K562 (cell line): ENCODE data around the gene FRG1.

Source experiments
- CTCF ChIP-seq, 3 experiments: IDR thresholded peaks in 2 of 3; conservative IDR thresholded peaks in 1 of 3; 2 replicates each; pipeline ENCODE4 v1.5.1; 2011 to 2012; ENCODE audit warnings: low read length in 3 of 3, mild to moderate bottlenecking in 3 of 3, control low read depth in 2 of 3, improper control_type of control experiment in 1 of 3, inconsistent platforms in 1 of 3, low read depth in 1 of 3, mixed read lengths in 1 of 3, moderate library complexity in 1 of 3; ENCODE audit not compliant: insufficient read depth in 2 of 3
- DACH1 ChIP-seq: fragments of 450-650 bp; IDR thresholded peaks from 2 replicates; pipeline ENCODE4 v1.6.1; 2018; ENCODE audit not compliant: partially characterized antibody
- E2F6 ChIP-seq, 2 experiments: IDR thresholded peaks; 2 replicates each; pipeline ENCODE4 v1.6.1; 2011; ENCODE audit warnings: borderline replicate concordance in 1 of 2, control low read depth in 1 of 2, low read depth in 1 of 2, low read length in 1 of 2, mild to moderate bottlenecking in 1 of 2, mixed read lengths in 1 of 2, moderate library complexity in 1 of 2; ENCODE audit not compliant: insufficient read depth in 1 of 2, insufficient read length in 1 of 2, poor library complexity in 1 of 2, severe bottlenecking in 1 of 2; ENCODE audit errors: extremely low read depth in 1 of 2
- E4F1 ChIP-seq: fragments of 250-450 bp; sonication (Bioruptor Pico); IDR thresholded peaks from 2 replicates; pipeline ENCODE4 v1.5.0; 2021; ENCODE audit warnings: mild to moderate bottlenecking, borderline replicate concordance
- TCF3 ChIP-seq: sonication (generic); formaldehyde crosslinking; IDR thresholded peaks from 2 replicates; pipeline ENCODE4 v1.4.0; 2020; ENCODE audit warnings: mild to moderate bottlenecking, missing genetic modification reagents
- TOE1 ChIP-seq, 2 experiments: fragments of 450-650 bp in 1 of 2; sonication (generic) in 1 of 2; formaldehyde crosslinking in 1 of 2; IDR thresholded peaks; 2 replicates each; pipeline versions ENCODE4 v1.7.1 to v1.8.0; 2016 to 2022; ENCODE audit warnings: borderline replicate concordance in 2 of 2, mild to moderate bottlenecking in 2 of 2, antibody characterized with exemption in 1 of 2, inconsistent platforms in 1 of 2, low read depth in 1 of 2, missing genetic modification reagents in 1 of 2, moderate library complexity in 1 of 2
- ZFP30 ChIP-seq: fragments of 250-450 bp; sonication (Bioruptor Pico); IDR thresholded peaks from 2 replicates; pipeline ENCODE4 v1.8.0; 2022; ENCODE audit warnings: moderate library complexity, mild to moderate bottlenecking, inconsistent platforms, borderline replicate concordance
- ZNF347 ChIP-seq: fragments of 450-650 bp; formaldehyde crosslinking; IDR thresholded peaks from 2 replicates; pipeline ENCODE4 v1.4.0; 2020; ENCODE audit warnings: low read depth, mild to moderate bottlenecking, moderate library complexity
- ZNF384 ChIP-seq: IDR thresholded peaks from 2 replicates; pipeline ENCODE4 v1.6.1; 2012; ENCODE audit warnings: low read depth, low read length, improper control_type of control experiment
- ZNF77 ChIP-seq: fragments of 250-450 bp; sonication (Bioruptor Pico); IDR thresholded peaks from 2 replicates; pipeline ENCODE4 v1.5.0; 2020

GRCh38 chr4:189973646-189974045, 33.0 kb downstream of the FRG1 start:
- TF ChIP-seq ZNF384 (no peak), TCF3 (CRISPR knock-in tag) (no peak), ZNF347 (CRISPR knock-in tag) (no peak), CTCF (IDR thresholded peaks at IDR 0.05 in 2 of 3, conservative IDR thresholded peaks at IDR 0.05 in 1 of 3; ENCODE audit: insufficient read depth in 2 of 3, low read depth in 1 of 3, low read length in 3 of 3) (no peak), DACH1 (no peak), TOE1 (IDR thresholded peaks at IDR 0.05; ENCODE audit: borderline replicate concordance) (no peak), TOE1 (CRISPR knock-in tag; IDR thresholded peaks at IDR 0.05; ENCODE audit: borderline replicate concordance, low read depth) (no peak), ZNF77 (CRISPR knock-in tag) (no peak), ZFP30 (no peak), E4F1 (CRISPR knock-in tag) (no peak), E2F6 (IDR thresholded peaks at IDR 0.05; ENCODE audit: borderline replicate concordance in 1 of 2, extremely low read depth in 1 of 2, insufficient read depth in 1 of 2, insufficient read length in 1 of 2, low read depth in 1 of 2, low read length in 1 of 2, poor library complexity in 1 of 2, severe bottlenecking in 1 of 2) (no peak)
